Measurements from ENCODE around the gene TBC1D2. TPM values are rescaled to one million over a fixed set of nuclear protein-coding genes. Genes with fewer than 3 reads are reported as not detected.

Gene TBC1D2
- total RNA-seq, 1 donor from 2014 or later = 0.52 TPM

DNA sequence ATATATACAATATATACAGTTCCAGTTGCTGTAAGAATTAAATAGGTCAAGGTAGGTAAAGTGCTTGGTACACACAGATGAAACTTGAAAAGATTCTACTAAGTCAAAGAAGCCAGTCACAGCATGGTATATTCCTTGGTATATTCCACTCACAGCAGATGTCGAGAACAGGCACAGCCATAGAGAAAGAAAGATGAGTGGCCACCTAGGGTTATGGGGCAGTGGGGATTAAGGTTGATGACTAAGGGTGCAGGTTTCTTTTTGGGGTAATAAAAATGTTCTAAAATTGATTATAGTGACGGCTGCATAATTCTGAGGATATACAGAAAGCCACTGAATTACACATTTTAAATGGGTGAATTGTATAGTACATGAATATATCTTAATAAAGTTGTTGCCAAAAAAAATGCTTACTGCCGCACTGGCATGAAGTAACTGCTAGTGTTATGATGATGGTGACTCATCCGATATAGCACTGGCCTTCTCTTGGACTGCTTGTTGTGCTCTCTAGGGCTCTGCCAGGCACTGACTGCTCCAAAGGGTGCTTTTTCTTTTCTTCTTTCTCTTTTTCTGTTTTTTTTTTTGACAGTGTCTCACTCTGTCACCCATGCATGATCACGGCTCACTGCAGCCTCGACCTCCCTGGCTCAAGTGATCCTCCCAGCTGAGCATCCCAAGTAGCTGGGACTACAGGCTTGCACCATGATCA is 23.5 kb downstream of the TBC1D2 start:
- Histone ChIP-seq H3K27ac (ENCODE audit: low read depth, low read length) (no peak overlapping the region), H3K9me3 (ENCODE audit: control insufficient read depth in 3 of 3, low read length in 3 of 3) (no peaks in the 10 kb centered on the region), H3K36me3 (ENCODE audit: control insufficient read depth in 3 of 3, insufficient read depth in 3 of 3, low read length in 3 of 3) (peaks cover 15 to 22% (median 17%) of the 10 kb centered on the region in 3 donors), H3K9ac (ENCODE audit: low read depth in 1 of 3, low read length in 3 of 3) (no peak overlapping the region), H3K27me3 (ENCODE audit: control insufficient read depth in 3 of 3, insufficient read depth in 3 of 3, low read length in 3 of 3) (no peaks in the 10 kb centered on the region), H3K4me1 (ENCODE audit: control insufficient read depth in 3 of 3, insufficient read depth in 3 of 3, low read length in 3 of 3) (peaks cover 3 to 4% (median 4%) of the 10 kb centered on the region in 3 donors), H3K4me3 (ENCODE audit: low read length in 3 of 3) (no peak overlapping the region)

DNA sequence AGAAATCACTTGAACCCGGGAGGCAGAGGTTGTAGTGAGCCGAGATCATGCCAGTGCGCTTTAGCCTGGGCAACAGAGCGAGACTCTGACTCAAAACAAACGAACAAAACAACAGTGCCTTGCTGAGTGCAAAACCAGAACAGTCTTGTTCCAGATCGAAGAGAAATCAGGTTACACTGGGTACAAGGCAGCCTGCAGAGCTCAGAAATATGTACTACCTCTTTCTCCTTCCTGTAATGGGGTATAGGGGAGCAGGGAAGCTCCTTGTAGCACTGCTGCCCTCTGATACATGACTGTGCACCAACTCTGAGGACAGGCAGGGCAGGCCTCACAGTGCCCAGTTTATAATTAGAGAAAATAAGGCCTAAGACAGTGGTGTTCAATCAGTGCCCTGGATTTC is 24.7 kb downstream of the TBC1D2 start:
- Histone ChIP-seq H3K9ac (ENCODE audit: low read depth in 1 of 3, low read length in 3 of 3) (no peak overlapping the region), H3K9me3 (ENCODE audit: control insufficient read depth in 3 of 3, low read length in 3 of 3) (no peaks in the 10 kb centered on the region), H3K4me1 (ENCODE audit: control insufficient read depth in 3 of 3, insufficient read depth in 3 of 3, low read length in 3 of 3) (peaks cover 8 to 15% (median 11%) of the 10 kb centered on the region in 3 donors), H3K4me3 (ENCODE audit: low read length in 3 of 3) (no peak overlapping the region), H3K27ac (ENCODE audit: low read depth, low read length) (no peak overlapping the region), H3K27me3 (ENCODE audit: control insufficient read depth in 3 of 3, insufficient read depth in 3 of 3, low read length in 3 of 3) (no peaks in the 10 kb centered on the region), H3K36me3 (ENCODE audit: control insufficient read depth in 3 of 3, insufficient read depth in 3 of 3, low read length in 3 of 3) (peaks cover 15 to 22% (median 17%) of the 10 kb centered on the region in 3 donors)

DNA sequence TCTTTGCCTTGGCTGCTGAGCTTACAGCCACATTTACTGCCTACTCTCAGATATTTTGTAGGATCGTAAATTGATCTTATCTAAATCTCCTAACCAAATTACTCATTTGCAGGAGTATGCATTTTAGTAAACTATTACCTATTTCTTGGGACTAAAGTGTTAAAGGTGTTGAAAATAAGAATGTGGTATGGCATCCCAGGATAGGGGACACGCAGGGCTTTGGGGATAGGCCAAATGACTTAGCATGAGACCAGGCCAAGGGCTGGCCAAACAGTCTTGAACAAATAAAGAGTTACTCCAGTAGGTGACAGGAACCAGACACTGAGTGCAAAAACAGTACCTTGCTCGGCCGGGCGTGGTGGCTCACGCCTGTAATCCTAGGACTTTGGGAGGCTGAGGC is 25.1 kb downstream of the TBC1D2 start:
- no peak overlapping the region for H3K27ac ChIP-seq (ENCODE audit: low read depth, low read length)
- peaks cover 15 to 22% (median 17%) of the 10 kb centered on the region in 3 donors for H3K36me3 ChIP-seq (ENCODE audit: control insufficient read depth in 3 of 3, insufficient read depth in 3 of 3, low read length in 3 of 3)
- H3K9ac ChIP-seq (ENCODE audit: low read depth in 1 of 3, low read length in 3 of 3) = no peak overlapping the region
- H3K4me1 ChIP-seq (ENCODE audit: control insufficient read depth in 3 of 3, insufficient read depth in 3 of 3, low read length in 3 of 3) = peaks cover 8 to 16% (median 11%) of the 10 kb centered on the region in 3 donors
- no peaks in the 10 kb centered on the region for H3K9me3 ChIP-seq (ENCODE audit: control insufficient read depth in 3 of 3, low read length in 3 of 3)
- no peaks in the 10 kb centered on the region for H3K27me3 ChIP-seq (ENCODE audit: control insufficient read depth in 3 of 3, insufficient read depth in 3 of 3, low read length in 3 of 3)
- H3K4me3 ChIP-seq (ENCODE audit: low read length in 3 of 3) = no peak overlapping the region

DNA sequence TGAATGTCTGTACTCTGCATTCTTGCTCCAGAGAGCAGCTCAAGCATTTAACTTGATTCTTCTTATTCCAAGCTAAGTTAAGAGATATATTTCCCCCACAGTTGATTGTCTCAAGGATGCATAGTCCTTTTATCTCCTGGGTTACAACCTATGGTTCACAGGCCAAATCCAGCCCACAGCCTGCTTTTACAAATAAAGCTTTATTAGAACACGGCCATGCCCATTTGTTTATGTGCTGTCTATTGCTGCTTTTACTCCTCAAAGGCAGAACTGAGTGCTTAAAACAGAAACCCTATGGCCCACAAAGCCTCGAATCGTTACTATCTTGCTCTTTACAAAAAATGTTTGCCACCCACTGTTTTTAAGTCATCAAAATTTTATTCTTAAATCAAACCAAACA is 25.8 kb downstream of the TBC1D2 start:
- Histone ChIP-seq H3K27ac (ENCODE audit: low read depth, low read length) (no peak overlapping the region), H3K4me1 (ENCODE audit: control insufficient read depth in 3 of 3, insufficient read depth in 3 of 3, low read length in 3 of 3) (peaks cover 8 to 16% (median 11%) of the 10 kb centered on the region in 3 donors), H3K27me3 (ENCODE audit: control insufficient read depth in 3 of 3, insufficient read depth in 3 of 3, low read length in 3 of 3) (no peaks in the 10 kb centered on the region), H3K36me3 (ENCODE audit: control insufficient read depth in 3 of 3, insufficient read depth in 3 of 3, low read length in 3 of 3) (peaks cover 15 to 22% (median 17%) of the 10 kb centered on the region in 3 donors), H3K9me3 (ENCODE audit: control insufficient read depth in 3 of 3, low read length in 3 of 3) (no peaks in the 10 kb centered on the region), H3K9ac (ENCODE audit: low read depth in 1 of 3, low read length in 3 of 3) (no peak overlapping the region), H3K4me3 (ENCODE audit: low read length in 3 of 3) (no peak overlapping the region)

DNA sequence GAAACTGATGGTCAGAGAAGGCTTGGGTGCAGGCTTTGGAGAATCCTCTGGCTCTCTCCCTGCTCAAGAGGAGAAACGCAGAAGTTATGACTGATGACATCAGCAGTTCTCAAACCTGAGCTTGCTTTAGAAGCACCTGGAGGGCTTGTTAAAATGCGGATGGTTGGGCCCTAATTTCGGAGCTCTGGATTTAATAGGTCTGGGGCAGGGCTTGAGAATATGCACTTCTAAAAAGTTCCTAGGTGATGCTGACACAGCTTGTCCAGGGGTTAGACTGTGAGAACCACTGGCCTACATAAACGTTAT is 26.4 kb downstream of the TBC1D2 start:
- no peaks in the 10 kb centered on the region for H3K27me3 ChIP-seq (ENCODE audit: control insufficient read depth in 3 of 3, insufficient read depth in 3 of 3, low read length in 3 of 3)
- H3K9ac ChIP-seq (ENCODE audit: low read depth in 1 of 3, low read length in 3 of 3) = no peak overlapping the region
- H3K27ac ChIP-seq (ENCODE audit: low read depth, low read length) = no peak overlapping the region
- peaks cover 8 to 16% (median 11%) of the 10 kb centered on the region in 3 donors for H3K4me1 ChIP-seq (ENCODE audit: control insufficient read depth in 3 of 3, insufficient read depth in 3 of 3, low read length in 3 of 3)
- no peaks in the 10 kb centered on the region for H3K9me3 ChIP-seq (ENCODE audit: control insufficient read depth in 3 of 3, low read length in 3 of 3)
- H3K4me3 ChIP-seq (ENCODE audit: low read length in 3 of 3) = no peak overlapping the region
- peaks cover 14 to 22% (median 15%) of the 10 kb centered on the region in 3 donors for H3K36me3 ChIP-seq (ENCODE audit: control insufficient read depth in 3 of 3, insufficient read depth in 3 of 3, low read length in 3 of 3)

DNA sequence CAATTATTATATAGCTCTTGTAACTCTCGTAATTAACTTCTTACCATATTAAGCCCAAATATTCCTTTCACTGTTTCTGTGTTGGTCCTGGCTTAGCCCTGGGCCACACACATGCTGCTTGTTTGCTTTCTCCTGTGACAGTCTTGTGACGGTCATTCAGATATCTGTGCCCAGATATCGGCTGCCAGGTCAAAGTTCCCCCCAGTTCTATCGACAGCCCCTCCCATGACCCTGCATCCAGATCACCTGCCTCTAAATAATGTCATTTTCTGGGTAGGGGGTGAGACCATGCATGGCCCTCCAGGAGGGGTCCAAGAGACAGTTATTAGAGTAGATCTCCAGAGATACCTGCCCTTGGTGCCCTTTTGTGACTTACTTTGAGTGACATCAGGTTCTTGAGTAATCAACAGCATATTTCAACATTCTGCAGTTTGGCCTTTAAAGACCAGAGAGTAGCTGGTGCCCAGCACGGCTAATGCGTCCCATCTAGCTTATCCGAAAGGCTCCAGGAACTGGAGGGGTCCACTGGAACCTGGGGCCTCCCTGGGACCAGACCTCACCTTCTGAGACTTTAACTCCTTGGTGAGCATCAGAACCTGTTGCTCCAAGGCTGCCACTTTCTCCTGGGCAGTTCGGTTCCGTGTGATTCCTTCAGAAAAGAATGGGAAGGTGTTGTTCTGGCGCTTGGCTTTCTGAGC is 26.9 kb downstream of the TBC1D2 start:
- Histone ChIP-seq H3K4me3 (ENCODE audit: low read length in 3 of 3) (no peak overlapping the region), H3K27ac (ENCODE audit: low read depth, low read length) (no peak overlapping the region), H3K9ac (ENCODE audit: low read depth in 1 of 3, low read length in 3 of 3) (no peak overlapping the region), H3K36me3 (ENCODE audit: control insufficient read depth in 3 of 3, insufficient read depth in 3 of 3, low read length in 3 of 3) (peaks cover 12 to 22% (median 14%) of the 10 kb centered on the region in 3 donors), H3K9me3 (ENCODE audit: control insufficient read depth in 3 of 3, low read length in 3 of 3) (no peaks in the 10 kb centered on the region), H3K27me3 (ENCODE audit: control insufficient read depth in 3 of 3, insufficient read depth in 3 of 3, low read length in 3 of 3) (no peaks in the 10 kb centered on the region), H3K4me1 (ENCODE audit: control insufficient read depth in 3 of 3, insufficient read depth in 3 of 3, low read length in 3 of 3) (peaks cover 8 to 16% (median 12%) of the 10 kb centered on the region in 3 donors)

DNA sequence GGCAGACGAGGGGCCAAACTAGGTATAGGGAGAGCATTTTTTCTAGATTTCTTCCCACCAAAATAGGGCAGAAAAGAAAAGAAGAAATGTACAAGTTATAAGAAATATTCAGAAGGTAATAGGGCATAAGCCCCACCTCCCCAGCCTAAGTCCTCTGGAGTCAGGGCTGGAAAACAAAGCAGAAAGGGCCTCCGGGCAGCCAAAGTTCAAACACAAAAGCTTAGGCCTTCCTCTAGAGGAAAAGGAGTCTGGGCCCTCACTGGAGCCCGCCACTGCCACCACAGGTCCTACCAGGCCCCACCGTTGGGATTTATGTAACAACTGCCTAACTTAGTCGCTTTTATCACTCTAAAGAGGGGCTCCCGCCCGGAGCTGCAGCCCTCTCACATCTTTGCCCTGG is 27.6 kb downstream of the TBC1D2 start:
- Histone ChIP-seq H3K9ac (ENCODE audit: low read depth in 1 of 3, low read length in 3 of 3) (no peak overlapping the region), H3K9me3 (ENCODE audit: control insufficient read depth in 3 of 3, low read length in 3 of 3) (no peaks in the 10 kb centered on the region), H3K4me3 (ENCODE audit: low read length in 3 of 3) (no peak overlapping the region), H3K4me1 (ENCODE audit: control insufficient read depth in 3 of 3, insufficient read depth in 3 of 3, low read length in 3 of 3) (peaks cover 9 to 18% (median 13%) of the 10 kb centered on the region in 3 donors), H3K27me3 (ENCODE audit: control insufficient read depth in 3 of 3, insufficient read depth in 3 of 3, low read length in 3 of 3) (no peaks in the 10 kb centered on the region), H3K27ac (ENCODE audit: low read depth, low read length) (no peak overlapping the region), H3K36me3 (ENCODE audit: control insufficient read depth in 3 of 3, insufficient read depth in 3 of 3, low read length in 3 of 3) (peaks cover 6 to 15% (median 7%) of the 10 kb centered on the region in 3 donors)

DNA sequence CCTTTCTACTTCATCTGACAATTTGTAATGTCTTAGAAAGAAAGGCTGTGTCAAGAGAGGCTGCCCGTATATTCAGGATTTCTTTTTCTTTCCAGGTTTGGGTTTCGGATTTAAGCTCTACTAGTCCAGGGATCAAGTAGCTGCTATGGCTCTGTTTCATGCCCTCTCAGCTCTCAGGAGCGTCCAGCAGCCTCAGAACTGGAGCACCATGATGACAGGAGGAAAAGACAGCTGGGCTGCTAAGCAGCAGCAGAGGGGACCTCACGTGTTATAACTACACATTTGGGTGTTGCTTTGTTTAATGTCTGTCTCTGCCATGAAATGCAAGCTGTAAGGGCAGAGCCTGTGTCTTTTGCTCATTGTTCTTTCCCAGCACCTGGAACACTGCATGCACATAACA is 28.5 kb downstream of the TBC1D2 start:
- no peak overlapping the region for H3K27ac ChIP-seq (ENCODE audit: low read depth, low read length)
- H3K4me1 ChIP-seq (ENCODE audit: control insufficient read depth in 3 of 3, insufficient read depth in 3 of 3, low read length in 3 of 3) = peaks cover 10 to 19% (median 13%) of the 10 kb centered on the region in 3 donors
- H3K4me3 ChIP-seq (ENCODE audit: low read length in 3 of 3) = no peak overlapping the region
- H3K36me3 ChIP-seq (ENCODE audit: control insufficient read depth in 3 of 3, insufficient read depth in 3 of 3, low read length in 3 of 3) = peaks cover 5 to 12% (median 7%) of the 10 kb centered on the region in 3 donors
- no peaks in the 10 kb centered on the region for H3K27me3 ChIP-seq (ENCODE audit: control insufficient read depth in 3 of 3, insufficient read depth in 3 of 3, low read length in 3 of 3)
- no peak overlapping the region for H3K9ac ChIP-seq (ENCODE audit: low read depth in 1 of 3, low read length in 3 of 3)
- H3K9me3 ChIP-seq (ENCODE audit: control insufficient read depth in 3 of 3, low read length in 3 of 3) = no peaks in the 10 kb centered on the region

DNA sequence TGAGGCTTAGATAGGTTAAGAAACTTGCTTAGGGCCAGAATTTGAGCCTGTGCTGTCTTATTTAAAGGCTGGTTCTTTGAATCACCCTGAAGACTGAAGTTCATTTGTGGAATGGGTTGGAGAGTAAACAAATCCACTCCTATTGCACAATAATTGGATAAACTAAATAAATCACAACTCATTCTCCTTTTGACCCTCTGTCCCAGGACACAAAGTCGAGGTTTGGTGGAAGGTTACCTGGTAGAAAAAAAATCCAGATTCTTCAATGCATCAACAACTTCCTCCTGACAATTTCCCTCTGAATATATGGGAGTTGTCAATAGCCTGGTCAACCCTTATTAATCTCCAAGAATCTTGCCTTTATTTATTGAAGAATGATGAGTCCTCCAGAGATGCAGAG is 28.9 kb downstream of the TBC1D2 start:
- Histone ChIP-seq H3K36me3 (ENCODE audit: control insufficient read depth in 3 of 3, insufficient read depth in 3 of 3, low read length in 3 of 3) (peaks cover 5 to 12% (median 7%) of the 10 kb centered on the region in 3 donors), H3K9ac (ENCODE audit: low read depth in 1 of 3, low read length in 3 of 3) (no peak overlapping the region), H3K4me1 (ENCODE audit: control insufficient read depth in 3 of 3, insufficient read depth in 3 of 3, low read length in 3 of 3) (peaks cover 10 to 19% (median 13%) of the 10 kb centered on the region in 3 donors), H3K27ac (ENCODE audit: low read depth, low read length) (no peak overlapping the region), H3K9me3 (ENCODE audit: control insufficient read depth in 3 of 3, low read length in 3 of 3) (no peaks in the 10 kb centered on the region), H3K4me3 (ENCODE audit: low read length in 3 of 3) (no peak overlapping the region), H3K27me3 (ENCODE audit: control insufficient read depth in 3 of 3, insufficient read depth in 3 of 3, low read length in 3 of 3) (no peaks in the 10 kb centered on the region)

DNA sequence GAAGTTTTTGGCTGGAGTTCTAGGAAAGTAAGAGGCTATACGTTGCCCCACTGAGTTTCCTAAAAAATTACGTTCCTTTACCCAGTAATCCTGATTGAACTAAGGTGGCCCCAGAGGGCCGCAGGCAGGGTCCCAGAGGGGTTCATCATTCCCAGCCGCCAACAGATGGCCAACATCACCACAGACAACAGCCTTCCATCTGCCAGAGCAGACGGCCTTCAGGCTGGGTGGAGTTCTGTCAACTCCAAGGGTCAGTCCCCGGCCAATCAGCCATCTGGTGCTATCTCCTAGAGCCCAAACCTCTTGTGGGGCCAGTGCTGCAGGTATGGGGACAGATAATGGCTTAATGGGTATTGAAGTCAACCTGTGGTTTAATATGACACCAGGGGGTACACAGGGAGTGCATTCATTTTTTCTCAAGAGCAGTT is 30.4 kb downstream of the TBC1D2 start:
- Histone ChIP-seq H3K4me1 (ENCODE audit: control insufficient read depth in 3 of 3, insufficient read depth in 3 of 3, low read length in 3 of 3) (peaks cover 10 to 19% (median 13%) of the 10 kb centered on the region in 3 donors), H3K9me3 (ENCODE audit: control insufficient read depth in 3 of 3, low read length in 3 of 3) (no peaks in the 10 kb centered on the region), H3K36me3 (ENCODE audit: control insufficient read depth in 3 of 3, insufficient read depth in 3 of 3, low read length in 3 of 3) (peaks cover 5 to 14% (median 10%) of the 10 kb centered on the region in 3 donors), H3K27ac (ENCODE audit: low read depth, low read length) (no peak overlapping the region), H3K9ac (ENCODE audit: low read depth in 1 of 3, low read length in 3 of 3) (no peak overlapping the region), H3K27me3 (ENCODE audit: control insufficient read depth in 3 of 3, insufficient read depth in 3 of 3, low read length in 3 of 3) (no peaks in the 10 kb centered on the region), H3K4me3 (ENCODE audit: low read length in 3 of 3) (no peak overlapping the region)
